KG1 (cell line): ENCODE measurements around the gene ATP6V1B1.
"Not testable (repeated sequence)": the region's sequence is repeated elsewhere in the genome, so short reads cannot be mapped to it uniquely, and the experiment has no call there.

Experiments
- DNase-seq: peaks from one replicate; lab custom pipeline; 2025; lab: John Stamatoyannopoulos, UW

The ATP6V1B1 gene

DNA sequence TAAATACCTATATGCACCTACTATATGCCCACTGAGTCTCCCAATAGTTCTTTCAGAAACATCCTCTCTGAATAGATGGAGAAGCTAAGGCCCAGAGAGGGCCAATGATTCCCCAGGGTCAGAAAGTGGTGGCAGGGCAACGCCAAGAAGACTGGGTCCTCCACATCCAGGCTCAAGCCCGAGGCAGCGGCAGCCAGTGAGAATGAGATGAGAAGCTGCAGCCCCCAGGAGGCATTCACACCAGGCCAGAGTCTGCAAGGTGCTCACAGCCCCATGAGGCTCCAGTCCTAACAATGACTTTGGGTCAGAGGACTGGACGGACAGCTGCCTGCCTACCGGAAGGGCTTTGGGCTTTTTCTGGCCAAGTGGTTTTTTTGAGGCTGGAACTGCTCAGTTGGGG lies 55.4 kb downstream of the ATP6V1B1 start:
- DNase-seq, result no peak

GRCh38 chr2:70991742-70992141 lies 56.0 kb downstream of the ATP6V1B1 start:
- DNase-seq, result no peak

GRCh38 chr2:70992945-70993853 lies 57.5 kb downstream of the ATP6V1B1 start:
- DNase-seq, result no peak

GRCh38 chr2:70994009-70994698 lies 58.5 kb downstream of the ATP6V1B1 start:
- DNase-seq, result no peak

GRCh38 chr2:70994699-70995425 lies 59.2 kb downstream of the ATP6V1B1 start, which contains the start of gene TEX261:
Gene TEX261 (minus strand): TSS chr2:70994873. CDS start chr2:70994757, 116 bp downstream.
- peak; percentile 87 for DNase-seq

GRCh38 chr2:70995426-70995729 lies 59.7 kb downstream of the ATP6V1B1 start:
- peak; percentile 33 for DNase-seq

- not testable (repeated sequence) for DNase-seq
These were observed 63.2 kb downstream of the ATP6V1B1 start for GRCh38 chr2:70998885-70999284.

DNA sequence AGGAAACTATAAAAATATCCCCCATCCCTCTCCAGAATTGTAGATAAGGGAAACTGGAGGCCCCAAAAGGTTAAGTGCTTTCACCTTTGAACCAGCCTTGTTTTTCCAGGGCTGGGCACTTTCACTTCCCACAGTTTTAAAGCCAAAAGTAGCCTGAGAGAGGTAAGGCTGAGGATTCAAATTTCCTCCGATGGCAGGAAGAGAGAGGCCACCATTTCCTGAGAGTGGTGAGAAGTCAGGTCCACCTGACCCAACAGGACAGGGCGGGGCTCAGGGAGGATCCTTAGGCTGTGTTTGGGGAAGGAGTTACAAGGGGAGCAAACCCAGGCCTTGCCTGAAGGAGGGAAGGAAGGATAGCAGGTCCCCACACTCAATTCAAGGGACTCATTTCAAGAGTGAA lies 63.7 kb downstream of the ATP6V1B1 start:
- no peak for DNase-seq

DNA sequence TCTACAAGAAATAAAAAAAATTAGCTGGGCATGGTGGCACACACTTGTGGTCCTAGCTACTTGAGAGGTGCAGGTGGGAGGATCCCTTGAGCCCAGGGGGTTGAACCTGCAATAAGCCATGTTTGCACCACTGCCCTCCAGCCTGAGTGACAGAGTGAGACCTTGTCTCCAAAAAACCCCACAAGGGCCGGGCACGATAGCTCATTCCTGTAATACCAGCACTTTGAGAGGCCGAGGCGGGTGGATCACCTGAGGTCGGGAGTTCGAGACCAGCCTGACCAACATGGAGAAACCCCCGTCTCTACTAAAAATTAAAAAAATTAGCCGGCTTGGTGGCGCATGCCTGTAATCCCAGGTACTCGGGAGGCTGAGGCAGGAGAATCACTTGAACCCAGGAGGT lies 64.2 kb downstream of the ATP6V1B1 start:
- DNase-seq, result not testable (repeated sequence)

- DNase-seq, result peak; percentile 62
These were observed 65.3 kb downstream of the ATP6V1B1 start for GRCh38 chr2:71000780-71001591.

DNA sequence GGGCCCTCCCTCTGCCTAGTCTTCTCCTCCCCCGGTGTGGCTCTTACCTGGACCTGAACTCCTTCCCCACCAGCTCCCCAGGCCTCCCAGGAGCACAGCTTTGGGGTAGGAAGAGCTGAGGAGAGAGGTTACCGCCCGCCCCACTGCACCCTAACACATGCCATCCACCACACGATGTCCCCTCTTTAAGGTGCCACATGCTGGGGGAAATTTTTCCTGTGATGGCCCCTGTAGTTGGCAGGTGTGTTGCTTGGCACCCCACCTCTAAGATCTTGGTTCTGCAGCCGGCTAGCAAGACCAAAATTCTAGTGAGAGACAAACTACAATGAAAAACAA lies 65.9 kb downstream of the ATP6V1B1 start:
- DNase-seq, result no peak

DNA sequence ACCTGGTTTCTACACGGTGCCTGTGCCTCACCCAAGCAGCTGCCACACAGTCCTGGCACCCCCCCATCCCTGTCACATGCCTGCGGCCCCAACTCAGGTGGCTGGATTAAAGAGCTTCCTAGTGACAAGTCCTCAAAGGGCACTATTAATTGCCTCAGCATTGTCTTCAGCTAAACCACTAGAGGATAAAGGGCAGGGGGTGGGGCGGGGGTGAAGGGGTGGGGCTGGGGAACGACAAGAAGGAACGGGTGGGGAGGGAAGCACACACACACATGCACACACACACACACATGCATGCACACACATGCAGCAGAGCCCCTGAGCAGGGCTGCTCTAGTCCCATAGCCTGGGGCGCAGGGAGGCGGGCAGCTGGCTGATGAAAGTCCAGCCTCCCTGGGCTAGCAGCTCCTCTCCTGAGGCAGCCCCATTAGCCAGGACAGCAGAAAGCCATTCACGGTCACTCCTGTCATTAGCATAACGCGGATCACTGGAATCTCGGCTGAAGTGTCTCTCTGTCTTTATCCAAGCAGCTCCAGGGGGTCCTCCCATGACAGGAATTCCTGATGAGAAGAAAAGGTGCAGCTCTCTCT lies 66.4 kb downstream of the ATP6V1B1 start:
- DNase-seq, result no peak

GRCh38 chr2:71003396-71003795 lies 67.7 kb downstream of the ATP6V1B1 start:
- DNase-seq, result no peak

DNA sequence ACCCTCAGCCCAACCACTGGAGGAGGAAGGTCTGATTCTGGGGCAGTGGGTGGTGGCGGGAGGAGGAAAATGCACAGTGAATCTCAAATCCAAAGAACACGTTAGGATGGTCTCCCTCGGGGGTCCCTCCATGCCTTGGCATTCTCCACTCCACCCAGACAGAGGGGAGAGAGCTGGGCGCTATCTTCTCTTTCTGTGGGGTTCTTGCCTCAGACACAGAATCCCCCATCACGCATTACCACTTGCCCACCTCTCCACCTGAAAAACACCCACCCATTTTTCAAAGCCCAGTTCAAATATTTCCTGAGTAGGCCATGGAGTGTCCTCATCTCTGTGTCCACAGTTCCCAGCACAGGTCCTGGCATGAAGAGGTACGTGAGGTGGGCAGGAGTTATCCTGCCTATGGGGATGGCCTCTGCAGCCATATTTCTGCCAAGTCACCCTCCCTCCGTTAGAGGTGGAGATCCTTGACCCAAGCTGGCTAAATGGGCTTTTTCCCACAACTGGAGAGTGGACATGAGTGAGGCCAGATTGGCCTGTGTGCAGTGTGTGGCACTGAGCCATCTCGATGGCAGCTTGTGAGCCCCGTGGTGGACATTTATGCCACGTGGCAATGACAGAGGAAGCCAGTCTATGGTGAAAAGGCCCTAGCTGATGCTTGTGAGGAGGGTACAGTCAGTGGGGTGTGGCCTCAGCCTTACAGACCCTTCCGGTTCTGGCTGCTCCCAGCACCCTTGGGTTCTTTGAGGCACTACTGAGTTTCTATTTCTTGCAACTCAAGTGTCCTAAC lies 68.5 kb downstream of the ATP6V1B1 start:
- no peak for DNase-seq

- no peak for DNase-seq
These were observed 69.2 kb downstream of the ATP6V1B1 start for GRCh38 chr2:71004857-71005256.

GRCh38 chr2:71005271-71006202 lies 69.8 kb downstream of the ATP6V1B1 start:
- DNase-seq, result no peak

- no peak for DNase-seq
These were observed 70.6 kb downstream of the ATP6V1B1 start for GRCh38 chr2:71006323-71006722.

GRCh38 chr2:71006955-71007799 lies 71.5 kb downstream of the ATP6V1B1 start:
- DNase-seq, result no peak

GRCh38 chr2:71008342-71008741 lies 72.6 kb downstream of the ATP6V1B1 start:
- no peak for DNase-seq
